Measurements from ENCODE around the gene PDIA2.

- no peak for TF ChIP-seq CTCF (IDR thresholded peaks at IDR 0.05; ENCODE audit: extremely low read depth in 1 of 2, insufficient read depth in 1 of 2, low read depth in 1 of 2, low read length in 2 of 2)
- TF ChIP-seq EZH2 (IDR thresholded peaks at IDR 0.05; ENCODE audit: borderline replicate concordance, low read depth, low read length, severe bottlenecking), result no peak
- no peak for TF ChIP-seq POLR2A (IDR thresholded peaks at IDR 0.05; ENCODE audit: low read depth, low read length)
- TF ChIP-seq GATA2 (IDR thresholded peaks at IDR 0.05; ENCODE audit: insufficient read depth, insufficient read length, low read depth, low read length), result no peak
- no peak for TF ChIP-seq POLR2AphosphoS5 (IDR thresholded peaks at IDR 0.05; ENCODE audit: insufficient read depth, low read depth, low read length)
- TF ChIP-seq MYC (IDR thresholded peaks at IDR 0.05; ENCODE audit: low read depth, low read length), result no peak
- no peak for TF ChIP-seq FOS (IDR thresholded peaks at IDR 0.05; ENCODE audit: borderline replicate concordance, insufficient read depth, low read length)
- no peak for TF ChIP-seq MAX (IDR thresholded peaks at IDR 0.05; ENCODE audit: insufficient read depth, insufficient read length)
These were observed 21.8 kb upstream of the PDIA2 start for GRCh38 chr16:261031-261691.
